ENCODE data around the gene CCDC127. TPM values are rescaled to one million over a fixed set of nuclear protein-coding genes. Genes with fewer than 3 reads are reported as not detected.
A peak's percentile ranks its signal among the peaks of the same experiment; 100 is the strongest.
"Not testable (repeated sequence)": the region's sequence is repeated elsewhere in the genome, so short reads cannot be mapped to it uniquely, and the experiment has no call there.

The CCDC127 gene, protein sequence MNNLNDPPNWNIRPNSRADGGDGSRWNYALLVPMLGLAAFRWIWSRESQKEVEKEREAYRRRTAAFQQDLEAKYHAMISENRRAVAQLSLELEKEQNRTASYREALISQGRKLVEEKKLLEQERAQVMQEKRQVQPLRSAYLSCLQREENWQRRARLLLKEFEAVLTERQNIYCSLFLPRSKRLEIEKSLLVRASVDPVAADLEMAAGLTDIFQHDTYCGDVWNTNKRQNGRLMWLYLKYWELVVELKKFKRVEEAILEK
- polyA plus RNA-seq, result 1 to 10 TPM; 1.3 to 6.6 (median 2.2) TPM
- long read RNA-seq, donor 1, full-length matches to known transcripts, result 11 of 11 reads
- long read RNA-seq, donor 1, partial matches to known transcripts, result 0 of 11 reads
- long read RNA-seq, donor 1, other reads (novel, unspliced or antisense), result 0 of 11 reads
- long read RNA-seq, donor 2, full-length matches to known transcripts, result 1 of 1 reads
- long read RNA-seq, donor 2, partial matches to known transcripts, result 0 of 1 reads
- long read RNA-seq, donor 2, other reads (novel, unspliced or antisense), result 0 of 1 reads
- long read RNA-seq, donor 3, full-length matches to known transcripts, result 8 of 8 reads
- long read RNA-seq, donor 3, partial matches to known transcripts, result 0 of 8 reads
- long read RNA-seq, donor 3, other reads (novel, unspliced or antisense), result 0 of 8 reads
- long read RNA-seq, donor 4, result 0 reads
- long read RNA-seq, donor 5, result 0 reads
- long read RNA-seq, donor 6, full-length matches to known transcripts, result 9 of 9 reads
- long read RNA-seq, donor 6, partial matches to known transcripts, result 0 of 9 reads
- long read RNA-seq, donor 6, other reads (novel, unspliced or antisense), result 0 of 9 reads
- long read RNA-seq, donor 7, full-length matches to known transcripts, result 15 of 1,031 reads
- long read RNA-seq, donor 7, partial matches to known transcripts, result 881 of 1,031 reads
- long read RNA-seq, donor 7, other reads (novel, unspliced or antisense), result 135 of 1,031 reads
- long read RNA-seq, donor 8, result 0 reads
- long read RNA-seq, donor 9, full-length matches to known transcripts, result 1 of 1 reads
- long read RNA-seq, donor 9, partial matches to known transcripts, result 0 of 1 reads
- long read RNA-seq, donor 9, other reads (novel, unspliced or antisense), result 0 of 1 reads
- long read RNA-seq, donor 10, full-length matches to known transcripts, result 10 of 94 reads
- long read RNA-seq, donor 10, partial matches to known transcripts, result 64 of 94 reads
- long read RNA-seq, donor 10, other reads (novel, unspliced or antisense), result 20 of 94 reads

DNA sequence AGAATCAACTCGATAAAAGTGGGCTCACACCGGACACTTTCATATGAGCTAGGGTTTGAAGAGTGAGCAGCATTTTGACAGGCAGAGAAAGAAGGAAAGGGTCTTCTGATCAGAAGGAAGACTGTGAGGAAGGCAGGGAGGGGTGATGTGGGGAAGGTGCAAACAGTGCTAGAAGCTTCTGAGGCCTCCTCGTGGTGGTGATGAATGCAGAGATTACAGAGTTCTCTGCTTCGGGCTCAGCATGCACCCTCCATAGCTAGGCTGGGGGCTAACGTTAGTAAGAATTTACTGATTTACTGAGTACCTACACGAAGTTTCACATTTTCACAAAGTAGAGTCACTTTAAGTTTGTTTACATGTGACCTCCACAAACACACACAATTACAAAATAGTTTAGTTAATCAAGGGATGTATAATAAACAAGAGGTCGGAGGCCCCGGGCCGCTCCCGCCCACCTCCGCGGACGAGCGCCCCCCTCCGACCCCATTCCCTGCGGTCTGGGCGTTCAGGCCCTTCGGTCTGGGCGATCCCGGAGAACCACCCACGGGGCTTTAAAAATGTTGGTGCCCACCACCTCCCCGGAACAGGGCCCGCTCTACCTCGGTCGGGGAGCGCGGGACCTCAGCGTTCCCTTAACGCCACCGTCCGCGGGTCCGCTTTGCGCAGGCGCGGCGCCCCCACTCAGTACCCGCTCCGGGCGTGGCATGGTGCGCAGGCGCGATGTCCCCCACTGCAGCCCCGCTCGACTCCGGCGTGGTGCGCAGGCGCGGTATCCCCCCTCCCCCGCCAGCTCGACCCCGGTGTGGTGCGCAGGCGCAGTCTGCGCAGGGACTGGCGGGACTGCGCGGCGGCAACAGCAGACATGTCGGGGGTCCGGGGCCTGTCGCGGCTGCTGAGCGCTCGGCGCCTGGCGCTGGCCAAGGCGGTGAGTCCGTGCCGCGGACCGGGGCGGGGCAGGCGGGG lies at the start of gene CCDC127, which contains the start of gene SDHA:
Gene CCDC127 (minus strand): TSS at position 660 of the 963 bp plus-strand sequence. CDS start 1,304 bp downstream, outside the sequence.
Gene SDHA (plus strand): TSS at position 827 of the 963 bp plus-strand sequence. CDS start 36 bp downstream, at position 863.
- peak; percentile 95 to 98 for DNase-seq
- Histone ChIP-seq H3K27ac (ENCODE audit: low read depth in 1 of 3, low read length in 2 of 3) (peak within 1 kb of the TSS; percentile 82 to 97 (median 94)), H3K4me3 (ENCODE audit: low read depth in 1 of 3, low read length in 3 of 3) (peak within 1 kb of the TSS; percentile 98 to 99 (median 98))
- WGBS, 3 donors, result 1% methylated on average over 47 to 75 of the region's 75 CpGs
- FAIRE-seq; H3K9me3 ChIP-seq (ENCODE audit: control insufficient read depth in 2 of 2, insufficient read depth in 1 of 2, low read depth in 1 of 2, low read length in 1 of 2); H3K27me3 ChIP-seq (ENCODE audit: control insufficient read depth in 3 of 3, insufficient read depth in 3 of 3, low read length in 3 of 3); H3K36me3 ChIP-seq (ENCODE audit: control insufficient read depth in 3 of 3, insufficient read depth in 2 of 3, low read depth in 1 of 3, low read length in 3 of 3); H3K4me1 ChIP-seq (ENCODE audit: control insufficient read depth in 3 of 3, insufficient read depth in 2 of 3, low read depth in 1 of 3, low read length in 2 of 3): not testable (repeated sequence)

DNA sequence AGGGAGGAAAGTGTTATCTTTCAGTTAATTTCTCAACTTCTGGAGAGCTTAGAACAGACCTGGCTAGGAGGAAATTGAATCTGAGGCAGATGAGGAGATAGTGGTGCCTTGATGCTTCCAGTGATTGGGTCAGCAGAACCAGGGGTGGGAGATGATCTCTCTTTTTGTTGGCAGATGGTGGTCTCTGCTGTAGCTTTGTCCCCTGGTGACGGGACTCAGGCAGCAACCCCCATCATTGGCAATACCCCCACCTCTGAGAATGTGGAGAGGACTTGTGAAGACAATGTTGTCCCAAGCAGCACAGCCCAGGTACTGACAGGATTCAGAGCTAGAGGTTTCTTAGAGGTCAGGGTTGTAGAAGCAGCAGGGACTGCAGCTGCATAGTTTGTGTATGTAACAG lies 49.8 kb upstream of the CCDC127 start:
- Histone ChIP-seq H3K9me3 (ENCODE audit: control insufficient read depth in 2 of 2, insufficient read depth in 1 of 2, low read depth in 1 of 2, low read length in 1 of 2) (no peaks in the 10 kb centered on the region), H3K36me3 (ENCODE audit: control insufficient read depth in 3 of 3, insufficient read depth in 2 of 3, low read depth in 1 of 3, low read length in 3 of 3) (peaks cover 3 to 19% (median 9%) of the 10 kb centered on the region in 3 donors), H3K4me1 (ENCODE audit: control insufficient read depth in 3 of 3, insufficient read depth in 2 of 3, low read depth in 1 of 3, low read length in 2 of 3) (peaks cover 0 to 6% (median 0%) of the 10 kb centered on the region in 3 donors), H3K4me3 (ENCODE audit: low read depth in 1 of 3, low read length in 3 of 3) (no peak overlapping the region), H3K27me3 (ENCODE audit: control insufficient read depth in 3 of 3, insufficient read depth in 3 of 3, low read length in 3 of 3) (no peaks in the 10 kb centered on the region), H3K27ac (ENCODE audit: low read depth in 1 of 3, low read length in 2 of 3) (no peak overlapping the region)
- FAIRE-seq (no peak), DNase-seq (no peak)
- WGBS, 3 donors, result 60 to 100% (median 97%) methylated on average over 1 of the region's 1 CpG

DNA sequence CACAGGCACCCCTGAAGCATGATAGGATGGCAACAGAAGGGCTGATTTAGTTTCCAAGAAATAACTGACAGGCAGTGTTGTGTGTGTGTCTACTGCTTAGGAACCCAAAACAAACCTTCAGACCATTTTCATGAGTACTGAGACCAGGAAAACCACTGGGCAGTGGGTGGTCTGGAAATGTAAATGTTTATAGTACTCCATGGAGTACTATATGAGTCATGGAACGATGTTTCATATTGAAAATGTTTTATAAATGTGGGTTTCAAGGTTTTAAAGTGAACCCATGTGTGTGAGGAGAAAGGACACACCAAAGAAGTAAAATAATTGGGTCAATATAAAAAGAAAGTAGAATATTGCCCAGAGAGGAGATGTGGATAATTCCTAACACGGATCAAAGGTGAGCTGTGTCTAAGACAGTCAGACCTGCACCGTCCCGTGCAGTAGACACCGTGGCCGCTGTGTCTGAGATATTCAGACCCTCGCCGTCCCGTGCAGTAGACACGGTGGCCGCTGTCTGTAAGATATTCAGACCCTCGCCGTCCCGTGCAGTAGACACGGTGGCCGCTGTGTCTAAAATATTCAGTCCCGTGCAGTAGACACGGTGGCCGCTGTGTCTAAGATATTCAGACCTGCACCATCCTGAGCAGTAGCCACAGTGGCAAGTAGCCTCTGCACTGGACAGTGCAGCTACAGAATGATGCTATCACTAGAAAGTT lies 48.5 kb upstream of the CCDC127 start:
- FAIRE-seq; H3K9me3 ChIP-seq (ENCODE audit: control insufficient read depth in 2 of 2, insufficient read depth in 1 of 2, low read depth in 1 of 2, low read length in 1 of 2): not testable (repeated sequence)
- WGBS, 3 donors, result 79 to 90% (median 81%) methylated on average over 19 of the region's 19 CpGs

DNA sequence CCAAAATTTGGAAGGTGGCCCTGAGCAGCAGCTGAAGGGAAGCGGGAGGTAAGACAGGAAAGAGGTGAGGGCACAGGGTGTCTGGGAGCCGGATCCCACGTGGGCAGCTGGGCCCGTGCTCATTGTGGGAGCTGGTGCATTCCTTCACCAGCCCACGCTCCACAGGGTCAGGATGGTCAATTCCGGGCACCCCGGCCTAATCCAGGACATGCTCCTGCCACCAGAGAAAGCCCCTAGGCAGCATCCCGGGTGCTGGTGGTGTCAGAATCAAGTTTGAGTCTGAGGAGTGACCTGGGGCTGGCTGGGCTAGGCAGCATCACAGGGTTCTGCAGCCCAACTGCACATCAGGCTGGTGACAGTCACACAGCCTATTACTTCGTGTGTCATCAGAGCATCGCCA lies 46.4 kb upstream of the CCDC127 start:
- Histone ChIP-seq H3K9me3 (ENCODE audit: control insufficient read depth in 2 of 2, insufficient read depth in 1 of 2, low read depth in 1 of 2, low read length in 1 of 2) (peaks cover 0 to 3% of the 10 kb centered on the region in 2 donors), H3K36me3 (ENCODE audit: control insufficient read depth in 3 of 3, insufficient read depth in 2 of 3, low read depth in 1 of 3, low read length in 3 of 3) (peaks cover 3 to 22% (median 9%) of the 10 kb centered on the region in 3 donors), H3K4me1 (ENCODE audit: control insufficient read depth in 3 of 3, insufficient read depth in 2 of 3, low read depth in 1 of 3, low read length in 2 of 3) (no peaks in the 10 kb centered on the region), H3K27me3 (ENCODE audit: control insufficient read depth in 3 of 3, insufficient read depth in 3 of 3, low read length in 3 of 3) (no peaks in the 10 kb centered on the region), H3K4me3 (ENCODE audit: low read depth in 1 of 3, low read length in 3 of 3) (no peak overlapping the region), H3K27ac (ENCODE audit: low read depth in 1 of 3, low read length in 2 of 3) (no peak overlapping the region)
- WGBS, 3 donors, result 77 to 88% (median 83%) methylated on average over 10 of the region's 10 CpGs
- FAIRE-seq, result no peak
- DNase-seq, result no peak

More for the DNA sequence above, 48.5 kb upstream of the CCDC127 start:
- not testable (repeated sequence) for H3K4me1 ChIP-seq (ENCODE audit: control insufficient read depth in 3 of 3, insufficient read depth in 2 of 3, low read depth in 1 of 3, low read length in 2 of 3); H3K4me3 ChIP-seq (ENCODE audit: low read depth in 1 of 3, low read length in 3 of 3); H3K27ac ChIP-seq (ENCODE audit: low read depth in 1 of 3, low read length in 2 of 3); DNase-seq; H3K27me3 ChIP-seq (ENCODE audit: control insufficient read depth in 3 of 3, insufficient read depth in 3 of 3, low read length in 3 of 3)
- peaks cover 3 to 22% (median 9%) of the 10 kb centered on the region in 3 donors for H3K36me3 ChIP-seq (ENCODE audit: control insufficient read depth in 3 of 3, insufficient read depth in 2 of 3, low read depth in 1 of 3, low read length in 3 of 3)

DNA sequence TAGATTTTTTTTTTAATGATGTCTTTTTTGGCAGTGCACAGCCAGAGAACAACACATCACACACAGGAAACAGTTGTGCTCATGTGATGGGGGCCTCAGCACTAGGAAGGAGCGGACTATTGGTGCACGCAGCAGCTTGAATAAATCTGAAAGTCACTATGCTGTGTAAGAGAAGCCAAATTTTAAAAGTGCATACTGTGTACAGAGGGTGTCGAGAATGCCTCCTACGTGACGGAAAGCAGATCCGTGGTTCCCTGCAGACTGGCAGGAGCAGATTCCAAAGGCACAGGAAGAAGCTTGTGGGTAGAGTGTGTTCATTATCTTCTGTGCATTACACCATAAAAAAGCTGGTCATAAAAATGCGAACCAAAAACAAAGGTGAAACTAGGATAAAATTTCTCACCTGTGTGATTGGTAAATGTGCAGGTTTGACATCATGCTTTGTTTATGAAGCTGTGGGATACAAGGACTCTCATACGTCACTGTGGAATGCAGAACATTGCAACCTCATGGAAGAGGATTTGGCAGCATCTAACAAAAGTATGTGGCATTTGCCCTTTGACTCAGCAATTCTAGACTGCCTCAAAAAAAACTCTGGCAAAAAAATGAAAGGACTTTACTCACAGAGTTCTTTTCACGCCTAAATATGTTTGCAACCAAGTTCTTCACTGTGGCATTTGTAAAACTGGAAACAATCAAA lies 45.5 kb upstream of the CCDC127 start:
- H3K4me1 ChIP-seq (ENCODE audit: control insufficient read depth in 3 of 3, insufficient read depth in 2 of 3, low read depth in 1 of 3, low read length in 2 of 3); H3K27ac ChIP-seq (ENCODE audit: low read depth in 1 of 3, low read length in 2 of 3); H3K27me3 ChIP-seq (ENCODE audit: control insufficient read depth in 3 of 3, insufficient read depth in 3 of 3, low read length in 3 of 3); H3K9me3 ChIP-seq (ENCODE audit: control insufficient read depth in 2 of 2, insufficient read depth in 1 of 2, low read depth in 1 of 2, low read length in 1 of 2); FAIRE-seq; H3K4me3 ChIP-seq (ENCODE audit: low read depth in 1 of 3, low read length in 3 of 3); DNase-seq: not testable (repeated sequence)
- peaks cover 3 to 25% (median 9%) of the 10 kb centered on the region in 3 donors for H3K36me3 ChIP-seq (ENCODE audit: control insufficient read depth in 3 of 3, insufficient read depth in 2 of 3, low read depth in 1 of 3, low read length in 3 of 3)
- 68 to 72% (median 70%) methylated on average over 9 of the region's 9 CpGs for WGBS, 3 donors

DNA sequence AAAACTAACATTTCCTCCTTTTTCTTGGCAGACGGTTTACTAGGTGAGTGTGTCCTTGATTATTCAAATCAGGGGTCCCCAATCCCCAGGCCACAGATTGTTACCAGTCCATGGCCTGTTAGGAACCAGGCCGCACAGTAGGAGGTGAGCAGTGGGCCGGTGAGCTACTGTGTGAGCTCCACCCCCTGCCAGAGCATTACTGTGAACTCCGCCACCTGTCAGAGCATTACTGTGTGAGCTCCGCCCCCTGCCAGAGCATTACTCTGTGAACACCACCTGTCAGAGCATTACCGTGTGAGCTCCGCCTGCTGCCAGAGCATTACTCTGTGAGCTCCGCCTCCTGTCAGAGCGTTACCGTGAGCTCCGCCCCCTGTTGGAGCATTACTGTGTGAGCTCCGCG lies 39.2 kb upstream of the CCDC127 start:
- FAIRE-seq, result no peak
- Histone ChIP-seq H3K4me3 (ENCODE audit: low read depth in 1 of 3, low read length in 3 of 3) (no peak overlapping the region), H3K36me3 (ENCODE audit: control insufficient read depth in 3 of 3, insufficient read depth in 2 of 3, low read depth in 1 of 3, low read length in 3 of 3) (peaks cover 0 to 38% (median 6%) of the 10 kb centered on the region in 3 donors), H3K27ac (ENCODE audit: low read depth in 1 of 3, low read length in 2 of 3) (peak overlapping the region in 2 of 3 donors; percentile 58 to 64), H3K9me3 (ENCODE audit: control insufficient read depth in 2 of 2, insufficient read depth in 1 of 2, low read depth in 1 of 2, low read length in 1 of 2) (peaks cover 0 to 5% of the 10 kb centered on the region in 2 donors), H3K4me1 (ENCODE audit: control insufficient read depth in 3 of 3, insufficient read depth in 2 of 3, low read depth in 1 of 3, low read length in 2 of 3) (peaks cover 0 to 10% (median 0%) of the 10 kb centered on the region in 3 donors), H3K27me3 (ENCODE audit: control insufficient read depth in 3 of 3, insufficient read depth in 3 of 3, low read length in 3 of 3) (no peaks in the 10 kb centered on the region)
- 82 to 89% (median 85%) methylated on average over 11 to 13 of the region's 13 CpGs for WGBS, 3 donors
- no peak for DNase-seq
